PC-3 (cell line): ENCODE measurements around the gene DNAH3.
"Not testable (repeated sequence)": the region's sequence is repeated elsewhere in the genome, so short reads cannot be mapped to it uniquely, and the experiment has no call there.

Source experiments
- EZH2 ChIP-seq: fragments of 300-600 bp; sonication (generic); IDR thresholded peaks from one replicate; pipeline ENCODE4 v1.6.1; 2017; ENCODE audit warnings: antibody characterized with exemption, mild to moderate bottlenecking, low read length; ENCODE audit not compliant: unreplicated experiment
- TF ChIP-seq, protein P1 (sequence below): fragments of 300-600 bp; sonication (generic); conservative IDR thresholded peaks from 2 replicates; pipeline ENCODE4 v1.5.1; 2017; ENCODE audit warnings: antibody characterized with exemption, low read depth, mild to moderate bottlenecking, low read length

DNA sequence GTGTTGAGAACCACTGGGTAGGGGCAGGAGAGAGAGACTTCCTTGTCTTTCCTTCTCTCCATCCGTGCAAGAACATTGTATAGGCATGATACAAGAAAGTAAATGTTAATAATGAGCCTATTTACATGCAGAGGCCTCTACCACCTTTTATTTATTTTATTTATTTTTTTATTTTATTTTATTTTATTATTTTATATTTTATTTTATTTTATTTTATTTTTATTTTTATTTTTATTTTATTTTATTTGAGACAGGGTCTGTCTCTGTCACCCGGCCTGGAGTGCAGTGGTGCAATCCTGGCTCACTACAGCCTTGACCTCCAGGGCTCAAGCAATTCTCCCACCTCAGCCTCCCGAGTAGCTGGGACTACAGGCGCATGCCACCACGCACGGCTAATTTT is 87.3 kb downstream of the DNAH3 start:
- TF ChIP-seq EZH2 = not testable (repeated sequence)
- TF ChIP-seq, protein P1, sequence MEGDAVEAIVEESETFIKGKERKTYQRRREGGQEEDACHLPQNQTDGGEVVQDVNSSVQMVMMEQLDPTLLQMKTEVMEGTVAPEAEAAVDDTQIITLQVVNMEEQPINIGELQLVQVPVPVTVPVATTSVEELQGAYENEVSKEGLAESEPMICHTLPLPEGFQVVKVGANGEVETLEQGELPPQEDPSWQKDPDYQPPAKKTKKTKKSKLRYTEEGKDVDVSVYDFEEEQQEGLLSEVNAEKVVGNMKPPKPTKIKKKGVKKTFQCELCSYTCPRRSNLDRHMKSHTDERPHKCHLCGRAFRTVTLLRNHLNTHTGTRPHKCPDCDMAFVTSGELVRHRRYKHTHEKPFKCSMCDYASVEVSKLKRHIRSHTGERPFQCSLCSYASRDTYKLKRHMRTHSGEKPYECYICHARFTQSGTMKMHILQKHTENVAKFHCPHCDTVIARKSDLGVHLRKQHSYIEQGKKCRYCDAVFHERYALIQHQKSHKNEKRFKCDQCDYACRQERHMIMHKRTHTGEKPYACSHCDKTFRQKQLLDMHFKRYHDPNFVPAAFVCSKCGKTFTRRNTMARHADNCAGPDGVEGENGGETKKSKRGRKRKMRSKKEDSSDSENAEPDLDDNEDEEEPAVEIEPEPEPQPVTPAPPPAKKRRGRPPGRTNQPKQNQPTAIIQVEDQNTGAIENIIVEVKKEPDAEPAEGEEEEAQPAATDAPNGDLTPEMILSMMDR = not testable (repeated sequence)
